GM10248 (cell line): ENCODE data around the gene RTF2.
A peak's percentile ranks its signal among the peaks of the same experiment; 100 is the strongest.

ENCODE experiments used
- CTCF ChIA-PET: fragments of 300-600 bp; sonication (Branson Sonifier 250); formaldehyde crosslinking; extraction: SDS; loops from one replicate; lab custom pipeline; 2021; ENCODE audit warnings: antibody characterized with exemption; lab: Yijun Ruan, JAX
- POLR2A ChIA-PET: fragments of 350-650 bp; sonication (Branson Sonifier 250); formaldehyde crosslinking; extraction: SDS; loops from one replicate; lab custom pipeline; 2020; ENCODE audit warnings: antibody characterized with exemption; lab: Yijun Ruan, JAX
- DNase-seq: peaks from one replicate; pipeline ENCODE4 v3.0.0; 2012; ENCODE audit errors: extremely low spot score
- CTCF ChIP-seq: IDR thresholded peaks from 2 replicates; pipeline ENCODE4 v1.5.1; 2012; ENCODE audit warnings: mild to moderate bottlenecking, low read depth; ENCODE audit errors: extremely low read depth, missing control alignments, control extremely low read depth

Gene RTF2

GRCh38 chr20:56487216-56487615 is 18.8 kb downstream of the RTF2 start:
- POLR2A ChIA-PET: no interaction called here
- DNase-seq: no peak
- CTCF ChIA-PET: interaction anchor here (1.1 kb wide), 1 partner anchor 16 kb away, joined by 3 read pairs; no protein-coding TSS in a partner anchor
- no peak for TF ChIP-seq CTCF

- DNase-seq: no peak
- ChIA-PET CTCF (no interaction called here), POLR2A (no interaction called here)
- no peak for TF ChIP-seq CTCF
Measured at GRCh38 chr20:56488566-56488965, 20.1 kb downstream of the RTF2 start.

- POLR2A ChIA-PET: no interaction called here
- CTCF ChIA-PET: no interaction called here
- no peak for TF ChIP-seq CTCF
- DNase-seq: no peak
Measured at GRCh38 chr20:56501116-56501515, 32.7 kb downstream of the RTF2 start.

GRCh38 chr20:56503916-56504315 is 35.5 kb downstream of the RTF2 start:
- CTCF ChIA-PET: interaction anchor here (1.2 to 1.3 kb wide), 2 partner anchors 10 to 17 kb away, joined by 3 to 4 read pairs; no protein-coding TSS in a partner anchor
- no peak for DNase-seq
- TF ChIP-seq CTCF: no peak
- POLR2A ChIA-PET: no interaction called here

- peak; percentile 30 for DNase-seq
- TF ChIP-seq CTCF: peak; percentile 23
- POLR2A ChIA-PET: no interaction called here
- CTCF ChIA-PET: interaction anchor here (1.4 kb wide), 1 partner anchor 11 kb away, joined by 4 read pairs; no protein-coding TSS in a partner anchor
Measured at GRCh38 chr20:56504373-56505005, 36.1 kb downstream of the RTF2 start.

GRCh38 chr20:56506103-56506502 is 37.7 kb downstream of the RTF2 start:
- CTCF ChIA-PET: no interaction called here
- no peak for TF ChIP-seq CTCF
- no peak for DNase-seq
- POLR2A ChIA-PET: no interaction called here
